ENCODE measurements around the gene SCCPDH. TPM values are rescaled to one million over a fixed set of nuclear protein-coding genes. Genes with fewer than 3 reads are reported as not detected.

The SCCPDH gene
- total and polyA plus RNA-seq, 2 experiments from 2014 or later, result 43.6 to 88.0 TPM

DNA sequence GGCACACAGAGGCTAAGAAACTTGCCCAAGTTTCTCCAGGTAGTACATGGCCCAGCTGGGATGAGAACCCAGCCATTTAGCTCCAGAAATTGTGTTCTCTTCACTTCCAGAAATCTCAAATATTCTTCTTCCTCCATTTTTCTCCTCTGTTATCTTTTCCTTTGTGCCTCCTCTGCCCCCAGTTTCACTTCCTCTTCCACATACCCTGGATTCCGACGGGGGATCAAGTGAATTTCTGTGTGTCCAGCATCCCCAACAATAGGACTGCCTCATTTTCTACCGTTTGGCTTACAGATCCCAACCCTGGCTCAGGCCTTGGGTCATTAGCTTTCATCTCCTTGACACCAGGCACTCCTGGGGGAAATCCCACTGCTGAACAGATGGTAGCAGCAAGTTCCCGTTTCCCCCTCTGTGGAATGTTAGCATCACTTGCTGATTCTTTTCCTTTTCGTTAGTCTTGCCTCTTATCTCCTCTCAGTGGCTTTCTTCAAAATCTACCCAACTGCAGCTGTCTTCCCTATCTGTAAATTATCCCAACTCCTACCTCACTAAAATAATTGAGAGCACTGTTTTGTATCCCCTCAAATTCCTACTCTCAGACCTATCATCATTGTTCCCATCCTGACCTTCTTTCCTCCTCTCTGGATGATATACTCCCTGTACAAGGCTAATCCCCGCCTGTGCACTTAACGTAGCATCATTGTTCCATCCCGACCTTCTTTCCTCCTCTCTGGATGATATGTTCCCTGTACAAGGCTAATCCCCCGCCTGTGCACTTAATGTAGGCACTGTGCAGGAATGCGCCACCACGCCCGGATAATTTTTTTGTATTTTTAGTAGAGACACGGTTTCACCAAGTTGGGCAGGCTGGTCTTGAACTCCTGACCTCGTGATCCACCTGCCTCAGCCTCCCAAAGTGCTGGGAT is 36.5 kb downstream of the SCCPDH start:
- H3K4me1 ChIP-seq (ENCODE audit: low read depth), result no peaks in the 10 kb centered on the region
- no peaks in the 10 kb centered on the region for H3K9me3 ChIP-seq (ENCODE audit: low read depth)
- peaks cover 24% of the 10 kb centered on the region for H3K36me3 ChIP-seq
- H3K27me3 ChIP-seq, result no peaks in the 10 kb centered on the region
- TF ChIP-seq, protein P1, sequence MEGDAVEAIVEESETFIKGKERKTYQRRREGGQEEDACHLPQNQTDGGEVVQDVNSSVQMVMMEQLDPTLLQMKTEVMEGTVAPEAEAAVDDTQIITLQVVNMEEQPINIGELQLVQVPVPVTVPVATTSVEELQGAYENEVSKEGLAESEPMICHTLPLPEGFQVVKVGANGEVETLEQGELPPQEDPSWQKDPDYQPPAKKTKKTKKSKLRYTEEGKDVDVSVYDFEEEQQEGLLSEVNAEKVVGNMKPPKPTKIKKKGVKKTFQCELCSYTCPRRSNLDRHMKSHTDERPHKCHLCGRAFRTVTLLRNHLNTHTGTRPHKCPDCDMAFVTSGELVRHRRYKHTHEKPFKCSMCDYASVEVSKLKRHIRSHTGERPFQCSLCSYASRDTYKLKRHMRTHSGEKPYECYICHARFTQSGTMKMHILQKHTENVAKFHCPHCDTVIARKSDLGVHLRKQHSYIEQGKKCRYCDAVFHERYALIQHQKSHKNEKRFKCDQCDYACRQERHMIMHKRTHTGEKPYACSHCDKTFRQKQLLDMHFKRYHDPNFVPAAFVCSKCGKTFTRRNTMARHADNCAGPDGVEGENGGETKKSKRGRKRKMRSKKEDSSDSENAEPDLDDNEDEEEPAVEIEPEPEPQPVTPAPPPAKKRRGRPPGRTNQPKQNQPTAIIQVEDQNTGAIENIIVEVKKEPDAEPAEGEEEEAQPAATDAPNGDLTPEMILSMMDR (IDR thresholded peaks at IDR 0.05; ENCODE audit: low read depth, low read length), result no peak
- DNase-seq (ENCODE audit: low read depth in 1 of 2, low spot score in 1 of 2), result no peak
- H3K4me3 ChIP-seq, result no peak overlapping the region
- H3K27ac ChIP-seq, result no peak overlapping the region

DNA sequence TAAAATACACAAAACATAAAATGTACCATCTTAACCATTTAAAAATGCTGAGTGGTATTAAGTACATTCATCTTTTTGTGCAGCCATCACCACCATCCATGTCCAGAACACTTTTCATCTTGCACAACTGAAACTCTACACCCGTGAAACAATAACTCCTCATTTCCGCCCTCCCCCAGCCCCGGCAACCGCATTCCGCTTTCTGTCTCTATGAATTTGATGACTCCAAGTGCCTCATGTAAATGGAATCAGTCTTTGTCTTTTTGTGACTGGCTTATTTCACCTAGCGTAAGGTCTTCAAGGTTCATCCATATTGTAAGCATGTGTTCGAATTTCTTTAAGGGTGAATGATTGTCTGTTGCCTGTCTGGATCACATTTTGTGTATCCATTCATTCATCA is 37.2 kb downstream of the SCCPDH start:
- Histone ChIP-seq H3K4me1 (ENCODE audit: low read depth) (no peaks in the 10 kb centered on the region), H3K27me3 (no peaks in the 10 kb centered on the region), H3K36me3 (peaks cover 30% of the 10 kb centered on the region), H3K9me3 (ENCODE audit: low read depth) (no peaks in the 10 kb centered on the region), H3K27ac (no peak overlapping the region), H3K4me3 (no peak overlapping the region)
- DNase-seq (ENCODE audit: low read depth in 1 of 2, low spot score in 1 of 2), result no peak
- TF ChIP-seq, protein P1 (IDR thresholded peaks at IDR 0.05; ENCODE audit: low read depth, low read length), result no peak

- TF ChIP-seq, protein P1 (IDR thresholded peaks at IDR 0.05; ENCODE audit: low read depth, low read length), result no peak
- Histone ChIP-seq H3K9me3 (ENCODE audit: low read depth) (no peaks in the 10 kb centered on the region), H3K27ac (no peak overlapping the region), H3K4me1 (ENCODE audit: low read depth) (no peaks in the 10 kb centered on the region), H3K36me3 (peaks cover 37% of the 10 kb centered on the region), H3K4me3 (no peak overlapping the region), H3K27me3 (no peaks in the 10 kb centered on the region)
- DNase-seq (ENCODE audit: low read depth in 1 of 2, low spot score in 1 of 2), result no peak
These were observed 41.3 kb downstream of the SCCPDH start for GRCh38 chr1:246765521-246765920.

GRCh38 chr1:246768403-246769020 is 44.3 kb downstream of the SCCPDH start:
- Histone ChIP-seq H3K27ac (no peak overlapping the region), H3K4me1 (ENCODE audit: low read depth) (no peaks in the 10 kb centered on the region), H3K4me3 (no peak overlapping the region), H3K27me3 (no peaks in the 10 kb centered on the region), H3K9me3 (ENCODE audit: low read depth) (no peaks in the 10 kb centered on the region), H3K36me3 (peaks cover 31% of the 10 kb centered on the region)
- TF ChIP-seq, protein P1 (IDR thresholded peaks at IDR 0.05; ENCODE audit: low read depth, low read length), result no peak
- DNase-seq (ENCODE audit: low read depth in 1 of 2, low spot score in 1 of 2), result no peak

DNA sequence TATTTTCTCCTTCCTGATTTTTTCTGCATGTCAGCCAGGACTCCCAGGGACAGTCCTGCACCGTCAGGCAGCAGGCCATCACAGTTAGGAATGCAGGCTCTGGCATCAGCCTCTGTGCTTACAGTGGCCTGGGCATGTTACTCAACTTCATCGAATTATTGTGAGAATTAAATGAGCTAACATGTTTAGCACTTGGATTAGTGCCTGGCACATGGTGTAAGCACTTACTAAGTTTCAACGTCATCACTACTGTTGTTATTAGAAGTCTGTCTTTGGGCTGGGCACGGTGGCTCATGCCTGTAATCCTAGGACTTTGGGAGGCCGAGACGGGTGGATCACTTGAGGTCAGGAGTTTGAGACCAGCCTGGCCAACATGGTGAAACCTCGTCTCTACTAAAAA is 45.1 kb downstream of the SCCPDH start:
- Histone ChIP-seq H3K36me3 (peaks cover 23% of the 10 kb centered on the region), H3K4me3 (no peak overlapping the region), H3K27ac (no peak overlapping the region), H3K4me1 (ENCODE audit: low read depth) (no peaks in the 10 kb centered on the region), H3K27me3 (no peaks in the 10 kb centered on the region), H3K9me3 (ENCODE audit: low read depth) (no peaks in the 10 kb centered on the region)
- peak in 1 of 2 donors; percentile 84 for DNase-seq (ENCODE audit: low read depth in 1 of 2, low spot score in 1 of 2)
- TF ChIP-seq, protein P1 (IDR thresholded peaks at IDR 0.05; ENCODE audit: low read depth, low read length), result no peak
